Lower leg skin (tissue), 3 donors: Measurements from ENCODE around the gene MISP.

Experiments used
- POLR2A ChIP-seq, 2 donors: fragments of 450-650 bp; IDR thresholded peaks; one replicate each; pipeline ENCODE4 v1.6.1; 2016 to 2017; ENCODE audit warnings: antibody characterized with exemption in 2 of 2, mild to moderate bottlenecking in 1 of 2, moderate library complexity in 1 of 2
- TF ChIP-seq, protein P1 (sequence below), 3 donors: fragments of 450-650 bp; IDR thresholded peaks; one replicate each; pipeline ENCODE4 v1.5.1; 2016; ENCODE audit warnings: antibody characterized with exemption in 3 of 3, mild to moderate bottlenecking in 3 of 3, moderate library complexity in 2 of 3

DNA sequence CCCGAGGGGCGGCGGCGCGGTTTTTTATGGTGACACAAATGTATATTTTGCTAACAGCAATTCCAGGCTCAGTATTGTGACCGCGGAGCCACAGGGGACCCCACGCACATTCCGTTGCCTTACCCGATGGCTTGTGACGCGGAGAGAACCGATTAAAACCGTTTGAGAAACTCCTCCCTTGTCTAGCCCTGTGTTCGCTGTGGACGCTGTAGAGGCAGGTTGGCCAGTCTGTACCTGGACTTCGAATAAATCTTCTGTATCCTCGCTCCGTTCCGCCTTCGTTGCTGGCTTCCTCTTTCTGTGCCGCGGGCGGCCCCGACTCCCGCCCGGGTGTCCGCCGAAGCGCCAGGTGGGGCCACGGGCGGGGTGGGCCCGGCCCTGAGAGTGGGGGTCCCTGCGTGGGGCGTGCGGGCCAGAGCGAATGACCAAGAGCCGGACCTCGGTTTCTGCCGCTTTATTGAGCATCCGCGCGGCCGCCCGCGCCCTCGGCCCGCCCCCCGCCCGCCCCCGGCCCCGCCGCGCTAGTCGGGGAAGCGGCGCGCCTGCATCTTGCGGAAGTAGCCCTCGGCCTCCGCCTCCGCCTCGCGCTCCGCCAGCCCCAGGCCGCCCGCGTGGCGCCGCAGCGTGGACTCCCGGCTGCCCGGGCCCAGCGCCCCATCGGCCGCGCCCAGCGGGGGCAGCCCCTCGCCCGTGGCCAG lies 61.3 kb downstream of the MISP start:
- TF ChIP-seq, protein P1, sequence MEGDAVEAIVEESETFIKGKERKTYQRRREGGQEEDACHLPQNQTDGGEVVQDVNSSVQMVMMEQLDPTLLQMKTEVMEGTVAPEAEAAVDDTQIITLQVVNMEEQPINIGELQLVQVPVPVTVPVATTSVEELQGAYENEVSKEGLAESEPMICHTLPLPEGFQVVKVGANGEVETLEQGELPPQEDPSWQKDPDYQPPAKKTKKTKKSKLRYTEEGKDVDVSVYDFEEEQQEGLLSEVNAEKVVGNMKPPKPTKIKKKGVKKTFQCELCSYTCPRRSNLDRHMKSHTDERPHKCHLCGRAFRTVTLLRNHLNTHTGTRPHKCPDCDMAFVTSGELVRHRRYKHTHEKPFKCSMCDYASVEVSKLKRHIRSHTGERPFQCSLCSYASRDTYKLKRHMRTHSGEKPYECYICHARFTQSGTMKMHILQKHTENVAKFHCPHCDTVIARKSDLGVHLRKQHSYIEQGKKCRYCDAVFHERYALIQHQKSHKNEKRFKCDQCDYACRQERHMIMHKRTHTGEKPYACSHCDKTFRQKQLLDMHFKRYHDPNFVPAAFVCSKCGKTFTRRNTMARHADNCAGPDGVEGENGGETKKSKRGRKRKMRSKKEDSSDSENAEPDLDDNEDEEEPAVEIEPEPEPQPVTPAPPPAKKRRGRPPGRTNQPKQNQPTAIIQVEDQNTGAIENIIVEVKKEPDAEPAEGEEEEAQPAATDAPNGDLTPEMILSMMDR (IDR thresholded peaks at IDR 0.05): no peak
- no peak for TF ChIP-seq POLR2A (IDR thresholded peaks at IDR 0.05)
